ENCODE measurements around the gene SYTL2.

Gene SYTL2

DNA sequence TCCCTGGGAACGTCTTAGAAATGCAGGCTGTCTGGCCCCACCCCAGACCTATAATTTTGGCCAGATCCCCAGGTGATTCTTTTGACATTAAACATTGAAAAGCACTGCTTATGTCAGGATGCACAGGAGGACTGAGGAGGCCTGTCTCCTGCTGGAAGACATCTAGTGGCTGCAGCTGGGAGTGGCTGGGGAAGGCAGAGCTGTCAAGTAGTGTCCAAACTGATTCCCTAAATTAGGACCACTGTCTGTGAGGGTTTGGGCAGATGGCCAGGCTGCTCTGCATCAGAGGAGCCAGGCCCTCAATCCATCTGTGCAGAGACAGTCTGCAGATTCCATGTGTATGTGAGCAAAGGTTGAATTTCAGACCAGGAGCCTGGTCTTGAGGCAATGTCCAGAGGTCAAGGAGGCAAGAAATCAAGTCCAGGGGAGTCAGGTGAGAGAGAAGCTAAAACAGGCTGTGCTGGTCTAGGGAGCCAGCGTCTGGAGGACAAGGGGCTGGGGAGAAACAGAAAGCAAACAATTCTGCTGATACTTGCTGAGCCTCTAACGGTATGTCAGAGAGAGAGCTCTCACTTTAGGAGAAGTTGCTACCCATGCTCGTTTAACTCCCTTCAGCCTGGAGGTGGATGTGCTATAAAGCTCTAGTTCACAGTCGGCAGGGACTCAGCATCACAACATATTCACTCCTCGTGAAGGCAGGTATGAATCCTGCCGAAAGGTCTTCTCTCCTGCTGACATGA lies 15.3 kb upstream of the SYTL2 start:
- DNase-seq (ENCODE audit: low spot score), result peak; percentile 70

DNA sequence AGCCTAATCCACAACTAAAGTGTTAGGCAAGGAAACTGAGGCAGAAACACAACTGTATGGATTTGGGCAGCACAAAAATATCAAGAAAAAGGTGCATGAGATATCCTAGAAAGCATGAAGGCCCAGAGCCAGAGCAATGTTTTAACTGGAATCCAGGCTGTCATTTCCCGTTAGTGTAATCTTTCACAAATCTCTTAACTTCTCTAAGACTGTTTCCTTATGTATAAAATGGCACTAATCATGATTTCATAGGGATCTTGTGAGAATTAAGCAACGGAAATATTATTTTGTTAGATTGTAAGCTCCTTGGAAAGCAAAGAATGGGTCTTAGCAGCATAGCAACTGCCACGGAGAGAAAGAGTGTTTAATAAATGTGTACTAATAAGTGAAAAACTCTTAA lies 14.7 kb upstream of the SYTL2 start:
- DNase-seq (ENCODE audit: low spot score), result no peak

DNA sequence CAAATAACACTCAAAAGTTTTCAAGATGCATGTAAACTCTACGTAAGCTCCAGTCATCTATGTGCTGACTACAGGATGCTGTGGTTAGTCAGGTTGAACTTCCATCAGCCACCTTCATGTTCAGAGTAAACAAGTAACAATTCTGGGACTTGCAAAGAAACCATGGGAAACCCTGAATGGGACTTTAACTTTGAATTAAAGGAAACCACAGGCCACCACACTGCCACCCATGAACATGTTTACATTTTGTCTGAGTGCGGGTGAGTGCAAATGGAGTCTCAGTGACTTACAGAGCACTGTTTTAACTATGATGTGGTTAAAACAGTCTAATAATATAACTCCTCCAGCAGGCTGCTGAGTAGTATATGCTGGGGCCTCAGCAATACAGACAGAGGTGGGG lies 12.9 kb upstream of the SYTL2 start:
- no peak for DNase-seq (ENCODE audit: low spot score)

GRCh38 chr11:85822814-85823213 lies 11.9 kb upstream of the SYTL2 start:
- peak; percentile 36 for DNase-seq (ENCODE audit: low spot score)

- no peak for DNase-seq (ENCODE audit: low spot score)
Observed at GRCh38 chr11:85821636-85822035, 10.7 kb upstream of the SYTL2 start.

DNA sequence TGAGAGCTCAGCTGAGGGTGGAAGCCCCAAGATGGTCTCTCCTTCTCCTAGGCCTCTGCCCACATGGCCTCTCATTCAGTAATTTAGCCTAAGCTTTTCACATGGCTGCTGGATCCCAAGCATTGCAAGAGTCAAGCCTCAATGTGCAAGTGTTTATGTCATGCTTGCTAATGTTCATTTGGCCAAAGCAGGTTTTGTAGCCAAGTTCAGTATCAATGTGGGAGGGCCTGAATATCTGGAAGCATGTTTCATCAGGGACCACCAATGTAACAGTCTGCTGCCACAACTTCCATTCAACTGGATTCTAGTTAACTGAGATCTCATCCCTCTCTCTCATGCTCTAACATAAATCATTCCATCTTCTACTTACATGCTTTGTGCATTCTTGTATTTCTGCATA lies 8.5 kb upstream of the SYTL2 start:
- DNase-seq (ENCODE audit: low spot score), result no peak

- peak; percentile 22 for DNase-seq (ENCODE audit: low spot score)
Observed at GRCh38 chr11:85815186-85815931, 4.4 kb upstream of the SYTL2 start.

- no peak for DNase-seq (ENCODE audit: low spot score)
Observed at GRCh38 chr11:85813721-85814120, 2.8 kb upstream of the SYTL2 start.

GRCh38 chr11:85811624-85812023 lies 683 bp upstream of the SYTL2 start:
- DNase-seq (ENCODE audit: low spot score), result no peak

DNA sequence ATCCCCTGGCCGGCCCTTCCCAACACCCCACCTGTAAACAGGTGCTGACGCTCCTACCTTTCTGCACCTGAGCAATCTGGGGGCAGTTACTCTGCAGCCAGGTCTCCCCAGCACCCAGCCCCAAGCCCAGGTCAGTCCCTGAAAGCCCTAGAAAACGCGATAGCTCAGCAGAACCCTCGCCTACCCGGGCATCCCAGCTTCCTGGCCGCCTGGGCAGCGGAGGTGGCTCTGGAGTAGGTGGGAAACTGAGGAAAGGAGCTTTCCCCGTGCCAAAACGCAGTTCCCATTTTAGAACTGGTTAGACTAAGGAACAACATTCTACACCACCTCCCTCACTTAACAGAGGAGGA lies 445 bp downstream of the SYTL2 start:
- DNase-seq (ENCODE audit: low spot score), result no peak

- no peak for DNase-seq (ENCODE audit: low spot score)
Observed at GRCh38 chr11:85809863-85810262, 1.1 kb downstream of the SYTL2 start.

DNA sequence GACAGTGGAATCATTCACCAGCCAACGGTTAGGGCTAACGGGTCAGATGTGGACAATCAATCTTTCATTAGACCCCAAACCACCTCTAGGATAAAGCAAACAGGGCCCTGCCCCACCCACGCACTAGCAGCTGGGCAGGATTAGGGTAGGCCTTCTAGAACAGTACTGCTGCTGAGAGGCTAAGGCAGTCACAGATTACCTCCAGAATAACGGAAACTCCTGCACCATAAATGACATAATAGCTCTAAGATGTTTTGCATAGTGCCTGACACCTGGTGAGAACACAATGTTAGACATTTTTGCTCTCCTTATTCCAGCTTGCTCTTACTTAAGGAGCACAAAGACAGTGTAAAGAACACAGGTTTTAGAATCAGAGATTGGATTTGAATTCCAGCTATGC lies 1.8 kb downstream of the SYTL2 start:
- DNase-seq (ENCODE audit: low spot score), result no peak

GRCh38 chr11:85806876-85807275 lies 4.1 kb downstream of the SYTL2 start:
- no peak for DNase-seq (ENCODE audit: low spot score)

GRCh38 chr11:85806016-85806415 lies 4.9 kb downstream of the SYTL2 start:
- no peak for DNase-seq (ENCODE audit: low spot score)

DNA sequence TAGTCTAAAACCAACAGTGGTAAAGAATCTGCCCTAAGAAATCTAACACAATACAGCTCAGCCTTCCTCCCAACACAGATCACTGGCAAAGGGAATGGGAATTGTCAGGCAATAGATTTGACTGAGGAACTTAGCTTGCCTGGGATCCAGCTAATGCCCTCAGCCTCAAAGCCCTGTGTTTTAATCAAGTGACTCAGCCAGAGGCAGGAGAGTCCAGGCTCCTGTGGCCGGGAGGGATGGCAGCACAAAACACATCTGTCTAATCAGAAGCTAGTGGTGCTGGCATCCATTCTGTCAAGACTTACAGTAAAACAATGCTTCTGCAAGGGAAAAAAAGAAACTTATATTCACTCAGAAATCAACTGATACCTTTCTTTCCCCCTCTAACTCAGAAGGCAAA lies 5.6 kb downstream of the SYTL2 start:
- no peak for DNase-seq (ENCODE audit: low spot score)

DNA sequence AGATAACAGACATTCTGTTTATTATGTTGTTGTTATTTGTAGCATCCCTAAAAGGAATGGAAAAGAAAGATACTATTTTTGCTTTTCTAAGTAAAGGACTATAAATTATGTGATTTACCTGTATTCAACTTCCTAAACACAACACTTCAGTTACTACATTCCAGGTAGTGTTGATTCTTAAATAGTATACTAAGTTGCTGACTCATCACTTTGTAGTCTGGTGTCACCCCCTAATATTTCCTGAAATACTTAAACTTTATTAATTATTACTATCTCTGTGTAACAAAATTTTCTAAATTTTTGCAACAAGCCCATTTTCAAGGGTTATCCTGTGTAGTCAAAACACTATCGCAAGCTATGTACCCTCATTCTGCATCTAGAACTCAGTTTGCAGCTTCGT lies 7.0 kb downstream of the SYTL2 start:
- DNase-seq (ENCODE audit: low spot score), result no peak

DNA sequence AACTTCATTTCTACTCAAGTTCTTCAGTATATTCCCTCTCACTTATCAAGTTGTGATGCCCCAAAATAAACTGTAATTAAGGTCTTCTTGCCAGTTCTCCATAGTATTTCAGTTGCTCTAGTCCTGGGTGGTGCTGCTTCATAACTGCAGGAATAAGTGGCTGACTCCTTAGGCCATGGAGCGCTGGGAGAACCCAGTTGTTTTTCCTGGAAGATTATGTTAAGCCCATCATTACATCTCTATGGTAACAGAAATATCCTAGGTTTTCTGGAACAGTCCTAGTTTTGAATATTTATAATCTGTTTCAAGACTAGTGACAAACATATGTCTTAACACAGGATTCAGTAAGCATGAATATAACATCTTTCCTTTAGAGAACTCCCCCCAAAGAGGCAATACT lies 7.6 kb downstream of the SYTL2 start:
- no peak for DNase-seq (ENCODE audit: low spot score)

- DNase-seq (ENCODE audit: low spot score), result no peak
Observed at GRCh38 chr11:85801527-85801926, 9.4 kb downstream of the SYTL2 start.

DNA sequence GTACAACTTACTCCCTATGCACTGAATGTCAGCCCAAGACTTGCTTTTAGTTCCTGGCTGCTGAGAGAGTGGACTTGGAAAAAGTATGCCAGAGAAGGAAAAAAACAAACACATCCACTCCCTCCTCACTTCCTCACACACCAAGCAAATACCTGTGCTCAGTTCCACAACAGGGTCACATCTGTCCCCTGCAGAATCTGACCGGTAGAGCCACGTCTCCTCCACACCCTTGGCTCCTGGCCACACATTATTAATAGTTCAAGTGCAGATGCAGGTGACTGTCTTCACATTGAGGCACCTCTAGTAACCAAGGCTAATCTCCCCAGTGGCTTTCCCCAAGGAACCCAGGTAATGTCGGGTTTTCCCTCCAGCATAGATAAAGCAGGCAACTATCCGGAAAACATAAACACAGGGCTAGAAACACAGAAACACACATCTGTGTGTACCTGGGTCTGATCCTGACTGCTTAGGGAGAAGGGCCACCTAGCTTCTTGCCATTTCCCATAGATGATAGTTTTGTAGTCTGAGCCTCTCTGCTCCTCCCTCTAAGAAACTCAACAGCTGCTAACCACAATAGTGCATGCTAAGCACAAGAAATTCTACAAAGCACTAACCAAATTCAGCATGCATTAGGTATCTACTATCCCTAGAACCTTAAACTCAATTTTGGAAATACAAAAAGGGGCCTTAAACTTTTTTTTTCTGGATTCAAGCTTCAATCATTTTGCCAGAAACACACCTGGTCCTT lies 10.2 kb downstream of the SYTL2 start:
- DNase-seq (ENCODE audit: low spot score), result no peak

DNA sequence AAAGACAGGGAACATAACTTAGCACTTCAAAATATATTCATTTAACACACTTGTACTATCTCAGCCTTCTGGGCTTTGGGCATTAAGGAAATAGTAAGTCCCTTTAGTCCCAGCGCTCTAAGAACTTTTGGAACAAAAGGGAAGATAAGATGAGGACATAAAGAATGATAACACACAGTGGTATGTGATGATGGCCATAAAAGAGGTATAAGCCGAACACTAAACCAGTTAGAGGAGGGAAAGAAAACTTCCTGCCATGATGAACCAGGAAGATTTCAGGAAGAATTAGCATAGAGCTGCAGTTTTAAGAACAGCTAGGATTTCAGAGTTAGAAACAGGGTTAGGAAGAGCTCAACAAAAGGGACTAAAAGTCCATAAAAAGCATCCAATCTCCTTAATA lies 11.8 kb downstream of the SYTL2 start:
- DNase-seq (ENCODE audit: low spot score), result no peak

DNA sequence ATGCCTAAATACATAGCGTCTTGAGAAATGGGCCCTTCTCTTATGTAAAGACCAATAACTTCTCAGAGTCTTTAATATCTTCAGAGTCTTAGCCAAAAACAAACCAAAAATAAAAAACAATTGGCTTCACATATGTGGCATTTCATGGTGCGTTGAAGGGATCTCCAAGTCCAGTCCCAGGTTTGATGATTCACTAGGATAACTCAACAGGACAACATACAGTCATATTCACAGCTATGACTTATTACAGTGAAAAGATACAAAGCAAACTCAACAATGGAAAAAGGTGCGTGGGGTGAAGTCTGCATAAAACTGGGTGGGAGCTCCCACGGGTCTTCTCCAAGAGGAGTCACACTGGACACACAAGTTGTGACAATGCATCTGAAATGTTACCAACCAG lies 12.6 kb downstream of the SYTL2 start:
- DNase-seq (ENCODE audit: low spot score), result no peak

GRCh38 chr11:85795712-85796487 lies 15.0 kb downstream of the SYTL2 start:
- DNase-seq (ENCODE audit: low spot score), result no peak
